AG09309 (cell line): ENCODE results near the gene PRR27.

ENCODE experiments used
- DNase-seq: peaks from one replicate; pipeline ENCODE4 v3.0.0-alpha.2; 2010; ENCODE audit warnings: low read depth
- H3K4me3 ChIP-seq: 2 replicates; pipeline ENCODE4 v1.5.1; 2011; ENCODE audit warnings: mild to moderate bottlenecking, low read depth, low read length, moderate library complexity; ENCODE audit not compliant: control insufficient read depth
- TF ChIP-seq, protein P1 (sequence below): IDR thresholded peaks from 2 replicates; pipeline ENCODE4 v1.5.1; 2011; ENCODE audit warnings: mild to moderate bottlenecking, low read depth, low read length, inconsistent platforms; ENCODE audit not compliant: insufficient read depth, control insufficient read depth; ENCODE audit errors: missing control alignments

Gene PRR27

GRCh38 chr4:70138751-70139150 is 15.3 kb upstream of the PRR27 start:
- TF ChIP-seq, protein P1, sequence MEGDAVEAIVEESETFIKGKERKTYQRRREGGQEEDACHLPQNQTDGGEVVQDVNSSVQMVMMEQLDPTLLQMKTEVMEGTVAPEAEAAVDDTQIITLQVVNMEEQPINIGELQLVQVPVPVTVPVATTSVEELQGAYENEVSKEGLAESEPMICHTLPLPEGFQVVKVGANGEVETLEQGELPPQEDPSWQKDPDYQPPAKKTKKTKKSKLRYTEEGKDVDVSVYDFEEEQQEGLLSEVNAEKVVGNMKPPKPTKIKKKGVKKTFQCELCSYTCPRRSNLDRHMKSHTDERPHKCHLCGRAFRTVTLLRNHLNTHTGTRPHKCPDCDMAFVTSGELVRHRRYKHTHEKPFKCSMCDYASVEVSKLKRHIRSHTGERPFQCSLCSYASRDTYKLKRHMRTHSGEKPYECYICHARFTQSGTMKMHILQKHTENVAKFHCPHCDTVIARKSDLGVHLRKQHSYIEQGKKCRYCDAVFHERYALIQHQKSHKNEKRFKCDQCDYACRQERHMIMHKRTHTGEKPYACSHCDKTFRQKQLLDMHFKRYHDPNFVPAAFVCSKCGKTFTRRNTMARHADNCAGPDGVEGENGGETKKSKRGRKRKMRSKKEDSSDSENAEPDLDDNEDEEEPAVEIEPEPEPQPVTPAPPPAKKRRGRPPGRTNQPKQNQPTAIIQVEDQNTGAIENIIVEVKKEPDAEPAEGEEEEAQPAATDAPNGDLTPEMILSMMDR: no peak
- DNase-seq: no peak
- no peak overlapping the region for H3K4me3 ChIP-seq

DNA sequence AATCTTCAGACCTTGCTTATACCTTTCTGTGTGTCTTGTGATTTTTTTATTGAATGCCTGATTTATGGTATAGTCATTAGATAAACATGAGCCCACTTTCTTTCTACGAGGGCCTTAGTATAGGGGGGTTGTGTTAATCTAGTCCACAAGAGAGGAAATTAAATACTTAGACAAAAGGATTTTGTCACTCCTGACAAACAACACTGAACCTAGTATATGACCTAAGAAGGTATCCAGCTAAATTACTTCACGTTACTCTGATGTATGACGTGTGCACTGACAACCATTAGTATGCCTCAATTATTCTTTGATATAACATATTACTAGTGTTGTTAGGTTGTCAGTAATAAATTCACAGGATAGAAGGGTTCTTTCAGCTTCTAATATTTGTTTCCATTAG is 2.8 kb upstream of the PRR27 start:
- TF ChIP-seq, protein P1: no peak
- no peak overlapping the region for H3K4me3 ChIP-seq
- DNase-seq: no peak

DNA sequence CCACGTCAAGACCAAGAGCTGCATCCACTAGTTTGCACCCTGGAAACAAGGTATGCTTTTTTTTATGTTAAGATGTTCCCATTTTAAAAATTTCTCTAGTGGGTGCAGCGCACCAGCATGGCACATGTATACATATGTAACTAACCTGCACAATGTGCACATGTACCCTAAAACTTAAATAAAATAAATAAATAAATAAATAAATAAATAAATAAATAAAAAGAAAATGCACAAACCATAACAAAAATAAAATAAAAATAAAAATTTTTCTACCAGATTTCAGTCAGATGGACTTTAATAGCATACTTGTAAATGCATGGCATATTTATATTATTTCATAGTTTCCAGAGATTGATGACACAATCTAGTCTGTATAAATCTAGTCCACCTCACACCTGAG is 1.9 kb upstream of the PRR27 start:
- TF ChIP-seq, protein P1: no peak
- DNase-seq: no peak
- H3K4me3 ChIP-seq: no peak overlapping the region

DNA sequence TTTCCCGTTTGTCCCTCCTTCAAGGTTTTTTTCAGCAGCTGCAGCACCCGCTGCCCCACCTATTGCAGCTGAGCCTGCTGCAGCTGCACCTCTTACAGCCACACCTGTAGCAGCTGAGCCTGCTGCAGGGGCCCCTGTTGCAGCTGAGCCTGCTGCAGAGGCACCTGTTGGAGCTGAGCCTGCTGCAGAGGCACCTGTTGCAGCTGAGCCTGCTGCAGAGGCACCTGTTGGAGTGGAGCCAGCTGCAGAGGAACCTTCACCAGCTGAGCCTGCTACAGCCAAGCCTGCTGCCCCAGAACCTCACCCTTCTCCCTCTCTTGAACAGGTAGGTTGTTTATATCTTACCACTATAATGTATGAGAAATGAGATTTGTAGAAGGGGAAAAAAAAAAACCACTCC is 4.5 kb downstream of the PRR27 start:
- TF ChIP-seq, protein P1: no peak
- H3K4me3 ChIP-seq: no peak overlapping the region
- no peak for DNase-seq

DNA sequence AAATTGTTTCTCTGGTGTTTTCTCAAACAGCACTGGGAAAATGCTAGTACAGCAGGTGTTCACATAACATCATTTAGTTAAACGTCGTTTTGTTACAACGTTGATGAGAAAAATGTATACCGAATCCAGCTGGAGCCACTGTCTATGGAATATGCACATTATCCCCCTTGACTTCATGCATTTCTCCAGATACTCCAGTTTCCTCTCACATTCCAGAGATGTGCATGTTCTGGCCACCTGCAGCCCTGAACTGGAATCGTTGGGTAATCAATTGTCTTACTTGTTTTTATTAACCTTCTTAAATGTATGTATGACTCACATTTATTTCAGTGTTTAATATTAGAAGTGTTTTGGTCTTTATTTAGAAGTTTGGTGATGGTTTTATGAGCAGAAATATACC is 23.1 kb downstream of the PRR27 start:
- H3K4me3 ChIP-seq: no peak overlapping the region
- TF ChIP-seq, protein P1: no peak
- no peak for DNase-seq

GRCh38 chr4:70178075-70178660 is 24.1 kb downstream of the PRR27 start:
- no peak overlapping the region for H3K4me3 ChIP-seq
- no peak for DNase-seq
- TF ChIP-seq, protein P1: no peak

DNA sequence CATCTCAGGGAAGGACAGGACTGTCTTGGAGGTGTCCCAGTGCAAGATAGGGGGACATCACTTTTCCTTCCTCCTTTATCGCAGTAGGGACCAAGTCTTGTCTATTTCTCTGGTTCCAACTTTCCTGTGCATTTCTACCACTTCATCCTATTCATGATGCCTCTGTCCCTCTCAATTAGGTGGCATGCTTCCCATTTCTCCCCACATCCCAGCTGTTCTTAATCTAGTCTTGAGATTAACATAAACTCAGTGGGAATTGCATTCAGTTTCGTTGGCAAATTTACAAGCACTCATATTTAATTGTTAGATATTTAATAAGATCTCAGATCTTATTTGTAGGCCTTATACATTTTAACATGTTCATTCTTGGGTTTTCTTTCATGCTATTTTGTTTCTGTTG is 25.8 kb downstream of the PRR27 start:
- DNase-seq: no peak
- TF ChIP-seq, protein P1: no peak
- H3K4me3 ChIP-seq: no peak overlapping the region
